Fibroblast of skin of left biceps (primary cell): ENCODE results near the gene PLCD1.
"Not testable (repeated sequence)": the region's sequence is repeated elsewhere in the genome, so short reads cannot be mapped to it uniquely, and the experiment has no call there.

Experiments
- DNase-seq, 2 experiments: peaks; one replicate each; pipeline ENCODE4 v3.0.0-alpha.2; 2013; ENCODE audit warnings: low read depth in 2 of 2

Gene PLCD1

GRCh38 chr3:38029400-38030125, at the start of gene PLCD1:
TSS of gene PLCD1 (minus strand) at chr3:38029642. CDS start at chr3:38029539, 103 bp downstream.
- DNase-seq = no peak

GRCh38 chr3:38077073-38077472, 47.6 kb upstream of the PLCD1 start:
- not testable (repeated sequence) for DNase-seq

- no peak for DNase-seq
Observed at GRCh38 chr3:38070013-38070412, 40.6 kb upstream of the PLCD1 start.

- no peak for DNase-seq
Observed at GRCh38 chr3:38067508-38068233, 38.2 kb upstream of the PLCD1 start.

GRCh38 chr3:38064453-38064852, 35.0 kb upstream of the PLCD1 start:
- not testable (repeated sequence) for DNase-seq

- DNase-seq = no peak
Observed at GRCh38 chr3:38062809-38063208, 33.4 kb upstream of the PLCD1 start.

- DNase-seq = no peak
Observed at GRCh38 chr3:38059591-38059990, 30.1 kb upstream of the PLCD1 start.

- DNase-seq = no peak
Observed at GRCh38 chr3:38059148-38059547, 29.7 kb upstream of the PLCD1 start.

- no peak for DNase-seq
Observed at GRCh38 chr3:38054499-38055001, 25.1 kb upstream of the PLCD1 start.

- DNase-seq = not testable (repeated sequence)
Observed at GRCh38 chr3:38053813-38054498, 24.5 kb upstream of the PLCD1 start.

GRCh38 chr3:38053286-38053685, 23.8 kb upstream of the PLCD1 start:
- DNase-seq = not testable (repeated sequence)

GRCh38 chr3:38051131-38051530, 21.7 kb upstream of the PLCD1 start:
- no peak for DNase-seq

GRCh38 chr3:38049358-38050126, 20.1 kb upstream of the PLCD1 start:
- no peak for DNase-seq

GRCh38 chr3:38047896-38048295, 18.5 kb upstream of the PLCD1 start:
- DNase-seq = no peak

- no peak for DNase-seq
Observed at GRCh38 chr3:38046821-38047220, 17.4 kb upstream of the PLCD1 start.

- no peak for DNase-seq
Observed at GRCh38 chr3:38046027-38046426, 16.6 kb upstream of the PLCD1 start.

- no peak for DNase-seq
Observed at GRCh38 chr3:38043486-38043885, 14.0 kb upstream of the PLCD1 start.

- no peak for DNase-seq
Observed at GRCh38 chr3:38040401-38040800, 11.0 kb upstream of the PLCD1 start.

GRCh38 chr3:38039899-38040261, 10.4 kb upstream of the PLCD1 start:
- DNase-seq = no peak

- no peak for DNase-seq
Observed at GRCh38 chr3:38039101-38039898, 9.9 kb upstream of the PLCD1 start, which contains the start of gene DLEC1. TSS of gene DLEC1 (plus strand) at chr3:38039208. CDS start at chr3:38039226, 18 bp downstream.

- DNase-seq = no peak
Observed at GRCh38 chr3:38038447-38038911, 9.0 kb upstream of the PLCD1 start.
